ENCODE results near the gene KCNAB1.

Gene KCNAB1

DNA sequence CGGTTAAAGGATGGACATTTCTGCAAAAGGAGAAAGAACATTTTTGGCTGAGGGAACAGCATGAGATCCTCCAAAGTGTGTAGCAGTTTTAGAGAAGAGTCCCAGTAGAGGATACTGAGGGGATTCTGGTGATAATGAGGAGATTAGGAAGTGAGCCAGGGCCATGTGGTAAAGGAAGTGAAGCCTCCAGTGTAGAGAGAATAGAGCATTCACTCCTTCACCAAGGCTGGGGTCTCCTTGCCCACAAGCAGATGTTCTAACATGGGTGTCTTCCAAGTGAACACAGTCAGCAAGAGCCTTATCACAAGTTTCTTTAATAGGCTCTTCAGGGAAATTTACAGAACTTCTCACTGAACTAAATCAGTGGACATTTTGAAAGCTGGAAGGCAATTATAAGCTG lies 260.9 kb downstream of the KCNAB1 start:
- DNase-seq: no peak

DNA sequence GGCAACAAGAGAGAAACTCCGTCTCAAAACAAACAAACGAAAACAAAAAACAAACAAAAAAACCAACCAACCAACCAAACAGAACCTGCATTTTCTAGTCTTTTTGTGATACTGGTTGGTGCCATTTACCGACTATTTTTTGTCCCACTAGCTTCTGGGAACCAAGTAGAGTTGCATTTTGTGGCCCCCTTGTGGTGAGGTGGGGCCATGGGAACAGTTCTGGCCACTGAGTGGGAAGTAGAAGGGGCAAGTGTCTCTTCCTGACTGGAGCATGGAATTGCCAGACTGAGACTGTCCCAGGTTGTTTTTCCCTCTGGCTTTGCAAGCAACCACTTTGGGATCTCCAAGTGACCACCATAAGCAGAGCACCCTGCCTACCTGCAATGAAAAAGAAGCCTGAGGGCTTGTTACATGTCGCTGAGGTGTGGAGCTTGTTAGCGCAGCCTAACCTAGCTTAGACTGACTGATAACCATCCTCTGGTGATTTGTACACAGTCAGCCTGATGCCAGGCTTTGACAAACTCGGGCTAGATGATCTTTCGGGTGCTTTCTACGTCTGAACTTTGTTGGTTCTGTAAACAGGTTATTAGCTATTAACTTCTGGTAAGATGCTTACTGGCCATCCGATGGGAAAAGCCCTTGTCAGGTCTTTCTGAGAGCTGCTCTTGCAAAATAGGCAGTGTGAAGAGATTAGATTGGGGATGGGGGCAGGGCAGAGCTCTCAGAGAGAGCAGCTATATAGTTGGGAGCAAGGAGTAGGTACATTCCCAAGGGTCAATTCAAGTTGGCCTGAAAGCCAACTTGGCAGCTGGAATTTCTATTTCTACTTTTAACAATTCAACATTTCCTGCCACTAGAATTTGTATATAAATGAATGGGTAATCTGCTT lies 262.3 kb downstream of the KCNAB1 start:
- DNase-seq: peak; percentile 3

DNA sequence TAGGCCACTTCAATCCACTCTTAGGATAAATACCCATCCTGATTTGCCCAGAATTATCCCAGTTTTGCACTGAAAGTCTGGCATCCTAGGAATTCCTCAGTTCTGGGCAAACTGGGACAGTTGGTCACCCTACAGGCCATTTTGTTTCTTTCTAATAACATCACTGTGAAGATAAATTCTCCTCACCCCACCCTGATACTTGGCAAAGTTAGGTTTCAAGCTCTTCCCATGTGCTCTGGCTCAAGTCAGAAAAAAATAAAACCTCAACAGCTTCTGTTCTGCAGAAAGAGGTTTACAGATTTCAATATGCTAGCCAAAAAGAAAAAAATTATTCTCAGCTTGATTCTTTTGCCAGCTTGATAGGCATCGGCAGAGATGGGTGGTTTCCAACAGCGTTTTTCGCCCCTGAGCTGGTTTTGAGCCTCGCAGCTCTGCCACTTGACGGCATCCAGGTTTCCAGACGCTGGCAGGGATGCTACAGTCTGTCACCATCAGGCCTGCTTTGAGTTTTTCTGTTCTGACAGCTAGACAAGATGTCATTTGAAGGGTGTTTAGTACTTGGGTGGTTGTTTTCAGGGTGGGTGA lies 263.2 kb downstream of the KCNAB1 start:
- no peak for DNase-seq

DNA sequence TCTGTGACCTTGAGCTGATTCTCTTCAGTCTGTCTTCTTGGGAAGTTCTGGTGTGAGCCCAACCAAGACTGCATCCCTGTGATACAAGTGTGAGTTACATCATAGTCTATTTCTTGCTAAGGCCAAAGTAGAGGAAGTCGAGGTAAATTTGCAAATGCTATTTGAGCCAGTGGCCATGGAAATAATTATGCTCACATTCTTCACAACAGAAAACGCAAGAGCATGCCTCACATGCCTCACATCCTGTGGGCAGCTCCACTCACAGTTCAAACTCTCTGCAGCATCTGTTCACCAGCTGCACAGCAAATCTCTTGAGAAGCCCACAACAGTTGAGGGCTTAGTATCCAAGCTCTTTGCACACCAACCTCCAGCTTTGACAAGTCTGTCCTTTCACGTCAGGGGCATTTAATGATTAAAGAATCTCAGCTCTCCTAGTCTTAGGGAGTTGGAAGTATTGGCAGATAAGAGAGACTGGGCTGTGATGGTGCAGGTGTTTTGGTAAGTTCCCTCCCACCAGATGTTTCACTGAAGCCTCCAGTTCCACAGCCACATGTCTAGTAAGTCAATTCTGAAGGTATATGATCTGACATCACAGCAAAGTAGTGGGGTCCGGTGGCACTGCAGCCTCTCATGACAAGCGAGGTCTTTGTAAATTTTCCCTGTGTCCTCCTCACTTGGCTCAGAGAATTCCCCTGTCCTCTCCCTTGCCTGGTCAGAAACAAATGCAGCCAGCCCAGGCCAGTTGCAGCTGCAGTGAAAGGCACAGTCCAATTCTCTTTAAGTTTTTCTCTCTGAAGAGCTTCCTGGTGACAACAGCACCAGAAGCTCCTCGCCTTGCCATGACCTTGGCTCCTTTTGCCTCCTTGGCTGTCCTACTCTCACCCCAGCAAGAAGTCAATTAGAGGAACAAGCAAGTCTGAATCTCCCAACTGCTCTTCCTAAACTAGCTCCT lies 268.4 kb downstream of the KCNAB1 start:
- no peak for DNase-seq

DNA sequence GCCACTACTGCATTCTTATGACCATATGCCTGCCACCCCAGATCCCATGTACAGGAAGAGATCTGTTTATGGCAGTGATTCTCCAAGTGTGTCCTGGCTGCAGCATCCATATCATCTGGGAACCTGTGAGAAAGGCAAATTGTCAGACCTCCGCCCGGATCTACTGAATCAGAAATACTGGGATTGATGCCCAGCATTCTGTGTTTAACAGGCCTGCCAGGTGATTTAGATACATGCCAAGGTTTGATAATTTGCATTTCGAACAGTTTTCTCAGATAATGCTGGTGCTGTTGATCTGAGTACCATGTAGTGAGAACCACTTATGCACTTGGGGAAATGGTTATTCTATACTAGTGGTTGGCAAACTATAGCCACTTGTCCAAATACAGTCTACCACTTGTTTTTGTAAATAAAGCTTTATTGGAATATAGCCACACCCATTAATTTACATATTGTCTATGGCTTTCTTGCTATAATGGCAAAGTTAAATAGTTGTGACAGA lies 269.1 kb downstream of the KCNAB1 start:
- DNase-seq: no peak

DNA sequence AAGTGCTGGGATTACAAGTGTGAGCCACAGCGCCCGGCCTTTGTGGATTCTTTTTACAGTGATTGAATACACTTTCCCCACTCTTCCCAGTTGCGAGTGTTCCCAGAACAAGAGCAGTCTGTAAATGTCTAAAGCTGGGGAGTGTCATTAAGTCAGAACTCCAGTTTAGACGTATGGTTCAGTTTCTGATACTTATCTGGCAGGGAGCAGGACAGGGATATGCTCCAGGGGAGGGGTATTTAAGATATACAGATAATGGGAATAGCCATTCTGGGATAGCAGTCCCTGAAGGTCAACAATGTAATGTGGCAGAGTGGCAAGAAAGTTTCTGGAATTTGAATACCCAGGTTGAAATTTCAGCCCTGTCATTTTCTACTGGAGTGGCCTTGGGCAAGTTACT lies 270.5 kb downstream of the KCNAB1 start:
- DNase-seq: no peak

DNA sequence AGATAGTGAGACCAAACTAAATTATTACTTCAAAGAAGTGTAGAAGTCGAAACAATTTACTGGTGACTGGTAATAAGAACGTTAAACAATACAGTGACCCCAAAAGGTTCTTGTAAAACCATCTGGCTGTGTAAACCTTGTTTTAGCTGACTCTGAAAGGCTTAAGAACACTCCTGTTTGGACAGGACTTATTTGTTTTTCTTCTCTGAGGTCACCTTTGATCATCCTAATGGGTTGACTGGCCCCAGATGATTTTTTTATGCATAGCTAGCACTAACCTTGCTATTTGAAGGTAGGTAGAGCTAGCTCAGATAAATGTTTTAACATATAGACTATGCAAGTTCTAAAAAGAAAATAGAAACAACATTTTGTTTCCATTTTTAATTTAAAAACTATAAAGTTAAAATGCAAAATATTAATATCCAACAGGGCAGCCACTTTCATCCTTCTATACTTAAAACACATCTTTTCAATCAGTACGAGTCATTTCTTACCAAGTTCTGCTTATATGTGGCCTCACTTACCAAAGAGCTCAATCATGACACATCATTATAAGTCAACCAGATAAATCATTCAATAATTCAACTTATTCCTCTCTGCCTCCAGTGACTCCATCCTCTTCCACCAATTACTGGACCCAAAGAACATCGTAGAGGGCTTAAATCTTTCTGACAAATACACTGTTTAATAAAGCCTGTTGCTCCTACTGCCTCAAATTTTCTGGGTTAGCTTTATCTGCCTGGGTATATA lies 275.8 kb downstream of the KCNAB1 start:
- DNase-seq: no peak

DNA sequence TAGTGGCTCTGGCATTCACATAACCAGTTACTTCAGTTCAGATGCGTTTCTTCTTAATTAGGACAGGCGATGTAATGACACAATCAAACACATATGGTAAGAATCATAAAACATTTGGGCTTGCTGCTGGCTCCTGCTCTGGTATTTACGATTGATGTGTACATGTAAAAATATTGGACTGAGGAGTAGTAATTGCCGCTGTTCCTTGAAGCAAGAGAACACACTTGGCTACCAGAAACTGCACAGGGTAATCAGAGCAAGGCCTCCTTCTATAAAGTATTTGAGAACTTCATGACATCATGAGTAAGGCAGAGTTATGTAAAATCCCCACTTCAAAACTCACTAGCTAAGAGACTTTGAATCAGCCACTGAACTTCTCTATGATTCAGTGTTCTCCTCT lies 276.5 kb downstream of the KCNAB1 start:
- no peak for DNase-seq

DNA sequence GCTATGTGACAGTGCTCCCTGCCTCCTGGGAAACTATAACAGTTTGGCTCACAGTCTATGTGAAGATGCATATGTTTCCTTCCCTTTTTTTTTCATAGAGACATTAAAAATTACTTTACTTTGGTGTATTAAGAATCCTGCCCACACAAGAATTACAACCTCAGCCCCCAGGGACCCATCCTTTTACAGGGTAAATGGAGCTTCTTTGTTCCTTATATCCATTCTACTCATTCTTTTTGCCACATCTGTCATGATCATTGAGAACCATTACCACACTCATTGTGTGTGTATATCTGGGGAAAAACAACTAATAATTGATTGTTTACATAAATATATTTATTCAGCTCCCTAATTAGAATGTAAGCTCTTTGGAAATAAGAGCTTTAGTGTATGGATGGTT lies 277.2 kb downstream of the KCNAB1 start:
- no peak for DNase-seq

DNA sequence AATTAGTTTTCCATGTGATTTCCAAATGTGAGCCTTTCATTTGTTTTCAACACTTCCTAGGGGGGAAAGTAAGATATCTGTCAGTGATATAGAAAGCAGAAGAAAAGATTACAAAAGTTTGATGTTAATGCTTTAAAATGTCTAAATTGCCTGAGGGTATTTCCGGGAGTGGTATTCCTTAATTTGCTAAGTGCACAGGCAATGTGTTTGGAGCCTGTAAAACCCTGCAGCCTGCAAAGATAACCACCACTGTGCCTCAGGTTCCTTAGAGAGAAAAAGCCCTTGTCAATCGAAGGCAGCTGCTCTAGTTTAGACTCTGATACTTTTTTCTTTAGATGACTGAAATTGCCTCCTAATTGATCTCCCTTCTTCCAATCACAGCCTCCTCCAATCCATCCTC lies 279.7 kb downstream of the KCNAB1 start:
- DNase-seq: no peak

DNA sequence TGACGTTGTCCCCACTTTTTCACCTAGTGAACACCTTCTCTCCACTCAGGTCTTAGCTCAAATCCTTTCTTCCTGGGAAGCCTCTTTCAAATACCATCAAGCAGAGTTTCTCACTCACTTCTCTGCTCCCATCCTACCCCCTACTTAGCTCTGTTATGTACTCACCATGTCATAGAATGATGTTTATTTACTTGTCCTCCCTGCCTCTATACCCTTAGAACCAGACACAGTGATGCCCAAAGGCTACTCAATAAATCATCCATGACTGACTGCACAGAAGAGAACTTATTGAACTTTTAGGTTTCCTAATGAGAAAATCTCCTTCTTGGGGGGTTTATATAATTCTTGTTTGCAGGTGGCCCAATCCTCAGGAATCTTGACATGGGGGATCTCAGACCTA lies 280.4 kb downstream of the KCNAB1 start:
- no peak for DNase-seq

DNA sequence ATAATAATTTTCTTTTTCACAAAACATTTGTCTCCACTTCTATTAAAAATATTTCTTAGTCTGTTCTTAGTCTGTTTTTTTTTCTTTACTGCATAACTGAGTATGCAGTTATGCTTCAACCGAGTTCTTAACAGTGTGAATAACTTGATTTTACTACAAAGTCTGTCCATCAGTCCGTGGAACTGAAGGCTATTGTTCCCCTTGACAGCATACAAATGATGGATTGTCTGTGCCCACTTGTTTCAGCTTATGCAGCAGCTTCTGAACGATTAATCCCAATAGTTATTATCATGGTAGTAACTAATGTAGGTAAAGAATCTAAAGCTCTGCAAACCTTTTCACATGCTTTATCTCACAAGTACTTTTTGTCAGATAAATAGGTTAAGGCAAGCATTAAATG lies 283.8 kb downstream of the KCNAB1 start:
- DNase-seq: no peak

DNA sequence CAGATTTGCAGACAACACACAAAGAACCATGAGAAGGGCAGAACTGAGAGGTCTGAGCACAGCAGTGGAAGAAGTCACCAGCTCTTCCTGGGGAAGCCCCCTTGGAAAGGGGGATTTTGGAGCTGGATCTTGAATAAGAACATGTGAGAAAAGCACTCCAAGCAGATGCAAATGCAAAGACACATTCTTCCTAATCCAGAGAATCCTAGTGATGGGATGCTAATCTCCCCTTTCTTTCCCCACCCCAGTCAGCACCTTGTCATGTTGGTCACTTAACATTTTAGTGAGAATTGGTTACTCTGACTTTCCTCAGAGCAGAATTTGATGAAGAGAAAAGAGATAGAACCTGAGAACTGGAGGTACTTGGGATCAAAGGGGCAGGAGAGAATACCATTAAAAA lies 286.0 kb downstream of the KCNAB1 start:
- DNase-seq: no peak

DNA sequence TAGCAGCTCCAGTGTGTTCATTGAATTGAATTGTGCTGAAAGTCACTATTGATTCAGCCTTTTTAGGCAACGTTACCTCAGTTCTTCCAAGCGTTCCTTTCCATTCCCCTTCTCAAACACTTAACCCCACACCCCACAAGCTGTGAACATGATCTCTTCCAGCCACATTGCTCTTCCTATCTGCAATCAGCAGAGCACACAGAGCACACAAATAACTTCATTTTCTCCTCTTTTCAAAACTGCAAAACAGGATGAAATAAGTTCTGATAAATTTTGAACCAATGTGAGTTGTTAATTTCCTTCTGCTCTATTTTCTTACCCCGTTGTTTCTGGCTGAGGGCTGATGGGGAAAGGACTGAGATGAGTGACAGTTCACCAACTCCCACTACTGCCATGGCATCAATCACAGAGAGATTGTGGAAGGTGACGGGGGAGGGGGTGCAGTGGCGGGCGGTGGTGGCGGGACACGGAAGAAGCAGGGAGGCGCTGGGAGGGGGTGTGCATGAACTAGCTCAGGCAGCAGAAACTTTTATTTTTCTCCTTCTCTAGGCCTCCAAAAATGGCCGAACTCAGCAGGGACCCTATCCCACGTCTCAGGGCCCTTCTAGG lies 287.3 kb downstream of the KCNAB1 start:
- no peak for DNase-seq

DNA sequence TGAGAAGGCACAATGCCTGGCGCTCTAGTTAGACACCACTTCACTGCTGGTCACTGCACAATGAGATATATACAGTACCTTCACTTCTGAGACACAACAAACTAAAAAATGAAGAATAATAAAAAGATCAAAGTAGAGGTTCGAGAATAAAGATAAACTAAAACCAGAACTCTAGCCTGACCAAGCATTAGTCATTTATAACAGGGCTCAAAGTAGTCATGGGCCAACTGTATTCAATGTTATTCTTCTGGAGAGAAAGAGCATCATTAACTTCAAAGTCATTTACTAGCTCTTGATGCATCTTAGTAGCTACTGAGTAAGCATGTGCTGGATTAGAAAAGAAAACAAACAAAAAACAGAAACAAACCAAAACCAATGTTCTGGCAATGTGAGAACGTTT lies 289.3 kb downstream of the KCNAB1 start:
- no peak for DNase-seq

DNA sequence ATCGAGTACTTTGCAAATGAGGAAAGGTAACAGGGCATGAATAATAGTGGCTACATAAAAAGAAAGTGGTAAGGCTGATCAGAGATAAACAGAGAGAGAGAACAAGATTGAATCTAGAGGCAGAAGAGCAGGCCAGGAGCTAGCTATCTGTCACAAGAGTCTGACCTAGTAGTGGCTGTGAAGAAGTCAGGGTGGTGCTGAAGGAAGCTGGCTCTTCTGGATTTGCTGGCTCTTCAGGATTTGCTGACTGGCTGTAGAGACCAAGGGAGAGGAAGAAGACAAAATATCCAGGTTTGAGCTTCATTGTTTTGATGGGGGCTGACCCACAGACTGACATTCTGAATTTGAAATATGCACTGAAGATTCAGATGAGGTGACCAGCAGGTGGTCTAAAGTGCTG lies 292.2 kb downstream of the KCNAB1 start:
- DNase-seq: no peak

DNA sequence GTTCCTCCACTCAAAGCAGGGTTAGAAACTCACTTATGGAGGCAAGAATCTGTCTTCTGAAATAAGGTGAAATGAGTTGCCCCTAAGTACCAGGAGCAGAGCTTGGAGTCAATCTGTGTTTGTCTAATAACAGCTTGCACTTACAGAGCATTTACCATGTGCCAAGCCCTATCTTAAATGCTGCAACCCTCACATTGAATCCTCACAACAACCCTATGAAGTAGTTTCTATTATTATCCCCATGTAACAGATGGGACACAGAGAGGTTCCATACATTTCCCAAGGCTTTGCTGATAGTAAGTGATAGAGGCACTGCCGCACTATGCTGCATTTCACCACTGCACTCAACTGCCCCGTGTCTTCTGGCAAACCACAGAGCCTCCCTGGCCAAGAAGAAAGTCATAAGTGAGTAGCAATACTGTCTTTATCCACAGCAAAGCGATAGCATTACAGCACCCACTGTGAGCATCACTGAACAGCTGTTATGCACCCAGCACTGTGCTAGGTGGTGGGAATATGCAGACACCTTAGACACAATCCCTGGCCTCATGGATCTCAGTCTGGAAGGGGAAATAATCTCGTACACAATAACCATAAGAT lies 293.0 kb downstream of the KCNAB1 start:
- no peak for DNase-seq

DNA sequence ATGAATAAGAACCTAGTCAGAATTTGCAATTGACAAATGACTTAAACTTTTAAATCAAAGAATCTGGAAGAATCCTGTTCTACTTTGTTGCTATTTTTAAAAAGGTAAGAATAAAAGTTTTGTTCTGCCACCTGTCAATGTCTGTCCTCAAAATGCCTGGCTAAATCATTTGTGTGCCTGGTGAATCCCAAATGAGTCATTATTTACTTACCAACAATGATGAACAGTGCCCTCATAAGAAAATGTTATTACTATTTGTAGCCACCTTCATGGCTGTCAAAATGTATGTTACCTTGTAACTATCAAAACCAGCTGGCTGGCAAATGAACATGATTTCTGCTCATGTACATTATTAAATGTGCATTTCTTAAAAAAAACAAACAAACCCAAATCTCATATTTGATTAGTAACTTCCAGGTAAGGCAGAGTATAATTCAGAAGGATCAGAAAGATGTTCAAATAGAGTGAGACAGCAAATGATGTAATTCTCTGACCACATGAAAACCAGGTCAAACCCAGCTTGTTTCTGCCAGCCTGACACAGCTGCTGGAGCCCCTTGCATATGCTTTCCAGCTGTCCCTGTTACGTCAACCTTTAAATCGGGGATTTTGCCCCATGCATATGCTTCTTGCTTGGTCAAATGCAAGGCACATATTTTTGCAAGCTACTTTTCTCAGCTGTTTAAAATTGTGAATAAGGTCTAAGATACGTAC lies 296.6 kb downstream of the KCNAB1 start:
- DNase-seq: no peak

DNA sequence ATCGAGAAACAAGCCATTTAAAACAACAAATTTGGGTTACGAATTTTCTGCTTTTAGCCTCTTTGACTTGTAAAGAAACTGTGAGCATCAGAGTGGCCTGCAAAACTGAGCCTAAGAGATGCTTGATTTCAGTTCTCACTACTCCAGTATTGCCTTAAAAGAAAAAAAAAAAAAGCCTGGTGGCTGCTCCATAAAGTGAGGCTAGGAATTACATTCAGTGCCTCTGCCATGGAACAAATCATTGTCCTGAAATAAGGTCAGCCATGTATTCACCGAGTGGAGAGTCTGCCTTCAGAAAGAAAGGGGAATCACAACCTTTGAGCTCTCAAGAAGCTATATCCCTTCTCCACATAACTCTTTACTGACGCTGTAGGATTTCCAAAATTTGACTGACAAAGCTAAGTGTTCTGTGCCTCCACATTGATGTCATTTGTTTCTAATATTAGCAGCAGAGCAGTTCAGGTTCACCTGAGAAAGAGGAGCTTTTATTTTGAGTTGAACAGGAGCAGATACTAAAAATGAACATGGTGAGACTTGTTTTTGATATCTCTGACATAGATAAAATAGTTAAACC lies 297.3 kb downstream of the KCNAB1 start:
- no peak for DNase-seq

DNA sequence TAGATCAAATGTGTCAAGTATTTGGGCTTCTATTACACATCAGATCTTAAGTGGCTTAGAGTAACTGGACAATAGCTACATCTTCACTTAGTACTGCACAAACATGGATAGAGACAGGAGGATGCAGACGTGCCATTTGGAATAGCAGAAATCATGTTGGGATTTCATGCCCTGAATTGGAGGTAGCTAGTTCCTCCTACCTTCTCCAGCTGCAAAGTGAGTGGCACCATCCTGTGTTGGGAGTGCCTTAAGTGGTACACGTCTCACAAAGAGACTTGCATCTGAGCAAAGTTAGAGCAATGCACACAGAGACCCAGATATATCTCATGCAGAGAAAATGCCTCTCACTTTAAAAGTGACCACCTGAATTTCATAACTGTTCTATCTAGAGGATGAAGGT lies 298.1 kb downstream of the KCNAB1 start:
- DNase-seq: no peak

DNA sequence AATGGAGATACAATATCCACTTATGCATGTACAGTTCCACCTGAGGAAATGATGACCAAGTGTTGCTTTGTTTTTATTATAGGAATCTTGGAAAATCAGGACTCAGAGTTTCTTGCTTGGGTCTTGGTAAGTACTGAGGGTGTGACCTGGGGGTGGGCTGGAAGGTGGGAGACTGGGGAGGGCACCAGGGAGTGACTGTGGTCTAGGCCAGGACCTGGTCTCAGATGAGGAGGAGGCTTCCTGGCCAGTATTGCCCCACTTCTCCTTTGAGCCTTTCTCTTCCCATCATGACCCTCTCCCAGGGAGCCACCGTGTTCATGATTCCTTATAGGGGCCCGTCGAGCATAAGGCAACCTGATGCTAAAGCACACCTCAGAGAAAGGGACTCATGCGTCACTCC lies 301.2 kb downstream of the KCNAB1 start:
- no peak for DNase-seq
